ELF-1 (cell line): ENCODE measurements around the gene EZH2.

Source experiments
- DNase-seq: peaks from one replicate; pipeline ENCODE4 v3.0.0-alpha.2; 2016; ENCODE audit warnings: low read depth, low spot score

Gene EZH2

DNA sequence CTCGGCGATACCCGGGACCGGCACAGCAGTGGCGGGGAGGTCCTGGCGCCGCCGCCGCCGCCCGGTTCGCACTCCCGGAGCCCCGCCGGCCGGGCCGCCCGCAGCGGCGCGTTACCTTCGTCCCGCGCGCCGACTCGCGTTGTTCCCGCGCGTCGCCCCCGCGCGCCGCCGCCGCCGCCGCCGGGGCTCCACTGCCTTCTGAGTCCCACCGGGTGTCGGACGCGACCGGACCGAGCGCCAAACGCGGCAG lies at the start of gene EZH2:
Gene EZH2, minus strand, starts transcription at position 243 of the 250 bp plus-strand sequence. CDS start 36,993 bp downstream, outside the sequence.
- no peak for DNase-seq

- no peak for DNase-seq
These were observed 47.4 kb upstream of the EZH2 start for GRCh38 chr7:148931470-148931869.

GRCh38 chr7:148930335-148930734 lies 46.2 kb upstream of the EZH2 start:
- no peak for DNase-seq

DNA sequence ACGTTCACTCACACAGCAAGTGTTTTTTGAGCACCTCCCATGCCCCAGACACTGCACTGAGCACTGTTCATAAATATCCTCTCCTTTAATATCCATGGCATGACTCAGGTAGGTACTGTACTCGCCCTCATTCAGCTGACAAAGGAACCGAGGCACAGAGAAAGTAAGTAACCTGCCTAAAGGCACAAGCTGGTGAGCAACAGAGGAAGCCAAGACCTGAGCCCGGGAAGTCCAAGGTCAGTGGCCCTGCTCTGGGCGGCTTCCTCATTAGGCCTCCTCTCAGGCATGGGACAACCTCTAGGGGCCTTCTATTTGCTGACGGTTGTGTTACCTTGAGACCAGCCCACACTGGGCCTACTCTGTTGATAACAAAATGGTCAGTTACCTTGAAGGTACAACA lies 45.1 kb upstream of the EZH2 start:
- no peak for DNase-seq

DNA sequence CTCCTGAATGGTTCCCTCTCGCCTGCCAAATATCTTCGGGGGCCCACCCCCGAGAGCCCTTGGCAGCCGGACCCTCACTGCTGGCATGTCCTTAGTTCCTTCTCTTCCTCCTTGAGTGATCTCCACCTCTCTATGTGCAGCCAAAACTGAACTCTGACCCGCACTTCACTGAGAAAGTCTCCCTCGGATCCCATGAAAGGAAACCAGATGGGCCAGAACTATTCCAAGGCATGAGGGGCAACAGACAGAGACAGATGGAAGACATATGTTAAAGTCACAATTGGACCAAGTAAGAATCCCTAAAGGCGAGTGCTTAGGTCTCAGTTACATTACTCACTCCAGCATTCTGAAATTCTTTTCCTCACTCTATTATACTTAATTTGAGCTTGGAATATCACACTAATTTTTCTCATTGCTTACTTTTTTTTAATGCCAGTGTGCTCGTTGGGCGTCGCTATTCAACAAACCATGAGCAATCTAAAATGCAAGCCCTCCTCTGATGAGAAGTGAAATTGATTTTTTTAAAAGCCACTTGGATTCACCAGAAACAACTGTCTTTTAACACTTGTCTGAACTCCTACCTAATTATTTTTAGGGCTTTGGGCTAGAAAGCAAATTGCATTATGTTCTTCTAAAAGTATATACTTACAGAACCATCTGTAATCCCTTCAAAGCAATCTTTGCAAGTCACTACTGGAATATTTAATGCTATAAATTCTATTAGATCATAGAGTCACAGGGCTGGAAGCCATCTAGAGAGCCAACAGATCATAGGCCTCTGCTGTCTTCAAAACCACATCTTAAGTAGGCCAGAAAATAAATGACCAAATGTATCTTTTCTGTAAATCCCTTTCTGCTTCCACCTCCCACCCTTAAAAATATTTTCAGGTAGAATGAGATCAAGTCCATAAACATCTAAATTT lies 43.3 kb upstream of the EZH2 start:
- no peak for DNase-seq

GRCh38 chr7:148925836-148926235 lies 41.7 kb upstream of the EZH2 start:
- DNase-seq = no peak

DNA sequence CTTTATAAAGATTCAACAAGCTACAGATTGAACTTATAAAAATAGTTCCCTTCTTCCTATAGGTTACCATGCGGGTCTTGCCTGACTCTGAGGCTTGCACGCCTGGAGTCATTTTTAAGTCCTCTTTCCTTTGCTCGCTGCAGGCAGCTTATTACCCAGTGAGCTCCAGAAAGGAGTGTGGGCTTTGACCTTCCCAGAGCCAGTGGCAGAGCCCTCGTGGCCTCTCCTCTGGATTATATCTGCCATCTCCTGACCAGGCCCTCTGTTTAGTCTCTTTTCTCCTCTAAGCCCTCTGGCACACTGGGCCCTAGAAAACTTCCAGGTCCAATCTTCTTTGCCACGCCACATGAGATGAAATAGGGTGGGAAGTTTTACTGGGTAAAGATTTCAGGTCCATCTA lies 39.9 kb upstream of the EZH2 start:
- no peak for DNase-seq

DNA sequence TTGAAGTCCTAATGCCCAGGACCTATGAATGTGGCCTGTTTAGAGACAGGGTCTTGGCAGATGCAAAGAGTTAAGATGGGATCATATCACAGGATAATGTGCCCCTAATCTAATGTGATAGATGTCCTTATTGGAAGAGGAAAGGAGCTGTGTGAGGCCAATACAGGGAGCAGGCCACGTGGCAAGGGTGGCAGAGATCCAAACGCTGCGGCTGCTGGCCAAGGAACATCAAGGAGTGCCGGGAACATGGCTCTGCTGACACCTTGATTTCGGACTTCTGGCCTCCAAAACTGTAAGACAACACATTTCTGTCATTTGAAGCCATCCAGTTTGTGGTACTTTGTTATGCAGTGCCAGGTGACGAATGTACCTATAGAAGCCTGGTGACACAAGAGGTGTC lies 37.7 kb upstream of the EZH2 start:
- DNase-seq = no peak

- no peak for DNase-seq
These were observed 37.1 kb upstream of the EZH2 start for GRCh38 chr7:148921189-148921588.

- no peak for DNase-seq
These were observed 35.8 kb upstream of the EZH2 start for GRCh38 chr7:148919859-148920258.

GRCh38 chr7:148918058-148918596 lies 34.0 kb upstream of the EZH2 start:
- no peak for DNase-seq

DNA sequence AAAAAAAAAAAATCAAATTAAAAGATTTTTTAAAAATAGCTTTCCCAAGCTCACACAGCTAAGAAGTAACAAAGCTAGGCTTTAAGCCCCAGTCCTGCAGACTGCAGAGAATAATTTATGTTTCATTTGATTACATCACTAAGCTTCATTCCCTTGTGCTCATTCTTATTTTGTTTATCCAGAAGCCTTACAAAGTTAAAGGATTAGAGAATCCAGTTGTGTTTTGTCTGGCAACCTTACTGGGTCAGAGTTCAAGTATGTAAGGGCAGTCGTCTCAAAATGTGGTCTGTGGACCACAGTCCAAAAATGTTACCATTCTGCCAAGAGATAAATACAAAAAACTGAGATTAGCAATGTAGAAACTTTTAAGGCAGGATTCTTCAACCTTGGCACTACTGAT lies 32.1 kb upstream of the EZH2 start:
- no peak for DNase-seq

- no peak for DNase-seq
These were observed 31.1 kb upstream of the EZH2 start for GRCh38 chr7:148915211-148915610.

GRCh38 chr7:148914208-148914777 lies 30.2 kb upstream of the EZH2 start:
- DNase-seq = peak; percentile 15

DNA sequence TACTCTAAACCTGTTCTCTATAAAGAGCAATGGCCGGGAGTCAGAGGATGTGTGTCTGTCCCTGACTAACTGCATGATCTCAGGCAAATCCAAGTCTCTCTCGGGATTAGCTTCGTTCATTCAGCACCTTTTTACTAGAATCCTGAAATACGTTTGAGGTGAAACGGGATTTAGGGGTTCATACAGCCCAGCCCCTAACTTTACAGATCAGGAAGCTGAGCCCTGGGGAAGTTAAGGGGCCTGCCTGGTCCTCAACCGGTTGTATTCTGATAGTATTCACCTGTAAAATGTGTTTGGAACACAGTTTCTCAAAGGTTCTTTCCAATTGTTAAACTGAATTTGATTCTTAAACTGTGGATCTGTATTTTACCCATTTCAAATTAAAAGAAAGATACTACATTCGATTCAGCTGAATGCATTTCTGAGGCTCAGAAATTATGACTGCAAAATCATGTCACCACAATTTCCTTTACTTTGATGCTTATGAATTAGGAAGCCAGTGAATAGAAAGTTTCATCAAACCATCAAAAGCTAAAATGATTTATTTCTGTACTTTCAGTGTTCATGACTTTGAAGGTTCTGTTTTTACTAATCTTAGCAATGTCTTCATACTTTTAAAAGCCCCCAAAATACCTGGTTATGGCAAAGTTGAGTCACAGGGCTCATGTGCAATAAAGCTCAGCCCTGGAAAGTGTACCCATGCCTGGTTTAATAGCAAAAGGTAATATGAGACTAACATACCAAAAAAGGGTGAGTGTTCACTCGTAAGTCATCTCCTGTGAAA lies 28.9 kb upstream of the EZH2 start:
- no peak for DNase-seq

GRCh38 chr7:148912151-148912550 lies 28.1 kb upstream of the EZH2 start:
- no peak for DNase-seq

DNA sequence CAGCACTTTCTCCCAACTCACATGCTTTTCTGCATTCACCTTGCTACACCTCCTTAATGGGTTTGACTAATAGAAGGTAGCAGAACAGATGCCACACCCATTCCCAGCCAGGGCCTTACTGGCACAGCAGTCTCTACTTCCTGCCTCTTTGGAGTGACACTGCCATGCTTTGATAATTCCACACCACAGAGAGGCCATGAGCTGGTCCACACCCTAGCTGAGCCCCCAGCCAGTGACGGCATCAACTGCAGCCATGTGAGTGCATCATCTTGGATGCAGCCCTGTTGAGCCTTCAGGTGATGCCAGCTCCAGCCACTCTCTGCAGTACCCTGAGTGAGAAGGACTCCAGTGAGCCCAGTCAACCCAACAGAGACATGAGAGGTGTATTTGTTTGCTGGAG lies 27.5 kb upstream of the EZH2 start:
- DNase-seq = no peak

- no peak for DNase-seq
These were observed 25.5 kb upstream of the EZH2 start for GRCh38 chr7:148909568-148909967.

GRCh38 chr7:148906707-148907498 lies 22.8 kb upstream of the EZH2 start:
- DNase-seq = no peak

GRCh38 chr7:148905093-148905666 lies 21.1 kb upstream of the EZH2 start:
- peak; percentile 80 for DNase-seq

DNA sequence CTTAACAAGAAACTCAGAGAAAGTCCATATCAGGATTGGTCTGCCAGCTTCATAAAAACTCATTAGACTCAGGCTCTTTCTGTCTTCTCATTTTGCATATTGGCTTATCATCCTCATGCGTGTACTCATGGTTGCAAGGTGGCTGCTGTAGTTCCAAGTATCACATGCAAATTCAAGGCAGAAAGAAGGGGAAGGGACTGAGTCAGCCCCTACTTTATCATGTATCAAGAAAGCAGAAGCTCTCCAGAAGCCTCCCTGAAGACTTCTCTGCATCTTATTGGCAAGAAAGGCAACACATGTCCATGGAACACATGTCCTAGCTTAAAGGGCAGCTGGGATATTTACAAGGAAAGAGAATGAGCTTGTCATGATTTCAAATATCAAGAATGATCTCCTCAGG lies 19.4 kb upstream of the EZH2 start:
- DNase-seq = no peak
